Lower leg skin (tissue), 3 donors: ENCODE measurements around the gene OSBPL2.

ENCODE experiments used
- POLR2A ChIP-seq, 2 donors: fragments of 450-650 bp; IDR thresholded peaks; one replicate each; pipeline ENCODE4 v1.6.1; 2016 to 2017; ENCODE audit warnings: antibody characterized with exemption in 2 of 2, mild to moderate bottlenecking in 1 of 2, moderate library complexity in 1 of 2
- TF ChIP-seq, protein P1 (sequence below), 3 donors: fragments of 450-650 bp; IDR thresholded peaks; one replicate each; pipeline ENCODE4 v1.5.1; 2016; ENCODE audit warnings: antibody characterized with exemption in 3 of 3, mild to moderate bottlenecking in 3 of 3, moderate library complexity in 2 of 3

DNA sequence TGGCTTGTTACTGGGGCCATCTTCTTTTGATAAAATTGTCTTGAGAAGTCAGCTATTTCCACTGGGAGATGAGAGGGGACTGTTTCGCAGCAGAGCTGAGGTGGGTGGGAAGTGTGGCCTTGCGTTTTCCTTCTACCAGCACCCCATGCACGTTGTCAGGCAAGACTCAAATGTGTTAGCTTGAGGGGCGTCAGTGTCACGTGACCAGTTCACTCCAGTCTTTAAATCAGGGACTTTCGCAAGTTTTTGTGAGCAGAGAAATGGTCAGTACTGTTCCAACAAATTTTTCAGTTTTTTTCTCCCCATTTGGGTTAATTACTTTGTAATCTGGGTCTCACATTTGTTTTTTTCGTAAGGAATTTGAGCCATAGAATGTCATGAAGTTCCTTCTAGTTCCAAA is 43.8 kb downstream of the OSBPL2 start:
- TF ChIP-seq, protein P1, sequence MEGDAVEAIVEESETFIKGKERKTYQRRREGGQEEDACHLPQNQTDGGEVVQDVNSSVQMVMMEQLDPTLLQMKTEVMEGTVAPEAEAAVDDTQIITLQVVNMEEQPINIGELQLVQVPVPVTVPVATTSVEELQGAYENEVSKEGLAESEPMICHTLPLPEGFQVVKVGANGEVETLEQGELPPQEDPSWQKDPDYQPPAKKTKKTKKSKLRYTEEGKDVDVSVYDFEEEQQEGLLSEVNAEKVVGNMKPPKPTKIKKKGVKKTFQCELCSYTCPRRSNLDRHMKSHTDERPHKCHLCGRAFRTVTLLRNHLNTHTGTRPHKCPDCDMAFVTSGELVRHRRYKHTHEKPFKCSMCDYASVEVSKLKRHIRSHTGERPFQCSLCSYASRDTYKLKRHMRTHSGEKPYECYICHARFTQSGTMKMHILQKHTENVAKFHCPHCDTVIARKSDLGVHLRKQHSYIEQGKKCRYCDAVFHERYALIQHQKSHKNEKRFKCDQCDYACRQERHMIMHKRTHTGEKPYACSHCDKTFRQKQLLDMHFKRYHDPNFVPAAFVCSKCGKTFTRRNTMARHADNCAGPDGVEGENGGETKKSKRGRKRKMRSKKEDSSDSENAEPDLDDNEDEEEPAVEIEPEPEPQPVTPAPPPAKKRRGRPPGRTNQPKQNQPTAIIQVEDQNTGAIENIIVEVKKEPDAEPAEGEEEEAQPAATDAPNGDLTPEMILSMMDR (IDR thresholded peaks at IDR 0.05) = no peak
- no peak for TF ChIP-seq POLR2A (IDR thresholded peaks at IDR 0.05)
